HG03460 (cell line): ENCODE results near the gene ADAM8.
"Not testable (repeated sequence)": the region's sequence is repeated elsewhere in the genome, so short reads cannot be mapped to it uniquely, and the experiment has no call there.

Experiments
- ATAC-seq: cut with Tn5 transposase; IDR thresholded peaks from one replicate; pipeline ENCODE4 v1.9.1; 2021; ENCODE audit not compliant: unreplicated experiment

Gene ADAM8

GRCh38 chr10:133269367-133269766 lies 7.3 kb downstream of the ADAM8 start:
- no peak for ATAC-seq

GRCh38 chr10:133268532-133268931 lies 8.1 kb downstream of the ADAM8 start:
- no peak for ATAC-seq

DNA sequence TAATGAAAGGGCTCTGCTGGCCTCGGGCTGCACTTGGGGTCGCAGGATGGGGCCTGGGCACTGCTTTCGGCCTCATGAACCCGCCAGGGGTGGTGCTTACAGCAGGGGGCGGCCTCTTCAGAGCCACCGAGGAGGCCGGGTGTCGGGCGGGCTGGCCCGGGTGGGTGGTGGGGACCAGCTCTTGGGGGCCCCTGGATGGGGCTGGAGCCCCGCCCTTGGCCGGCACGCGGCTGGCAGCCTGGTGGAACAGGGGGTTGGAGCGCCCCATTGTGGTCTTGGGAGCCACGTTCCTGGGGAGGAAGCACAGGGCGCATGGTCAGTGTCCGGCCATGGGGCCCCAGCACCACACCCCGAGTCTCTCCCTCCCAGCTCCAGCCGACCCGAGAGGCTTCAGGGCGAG lies 8.8 kb downstream of the ADAM8 start:
- ATAC-seq: no peak

- ATAC-seq: no peak
These were observed 9.4 kb downstream of the ADAM8 start for GRCh38 chr10:133267293-133267692.

- no peak for ATAC-seq
These were observed 10.4 kb downstream of the ADAM8 start for GRCh38 chr10:133266056-133266795.

- ATAC-seq: not testable (repeated sequence)
These were observed 11.6 kb downstream of the ADAM8 start for GRCh38 chr10:133265052-133265451.

- no peak for ATAC-seq
These were observed 12.2 kb downstream of the ADAM8 start for GRCh38 chr10:133264461-133264860.

DNA sequence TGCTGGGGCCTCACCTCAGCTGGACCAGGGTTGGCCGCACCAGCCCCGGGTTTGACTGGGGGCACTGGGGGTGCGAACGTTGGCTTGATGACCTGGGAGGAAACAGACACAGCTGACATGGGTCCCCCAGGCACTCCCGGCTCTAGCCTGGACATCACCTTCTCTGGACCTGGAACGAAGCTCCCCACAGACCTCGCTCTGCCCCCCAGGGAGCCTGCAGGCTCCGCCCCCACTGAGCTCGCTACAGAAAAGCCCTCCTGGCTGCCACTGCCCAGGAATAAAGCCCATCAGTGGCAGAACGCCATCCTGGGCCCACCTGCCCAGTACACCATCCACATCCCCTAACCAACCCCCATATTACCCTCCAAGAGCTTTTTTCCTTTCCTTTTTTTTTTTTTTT lies 13.0 kb downstream of the ADAM8 start:
- no peak for ATAC-seq

DNA sequence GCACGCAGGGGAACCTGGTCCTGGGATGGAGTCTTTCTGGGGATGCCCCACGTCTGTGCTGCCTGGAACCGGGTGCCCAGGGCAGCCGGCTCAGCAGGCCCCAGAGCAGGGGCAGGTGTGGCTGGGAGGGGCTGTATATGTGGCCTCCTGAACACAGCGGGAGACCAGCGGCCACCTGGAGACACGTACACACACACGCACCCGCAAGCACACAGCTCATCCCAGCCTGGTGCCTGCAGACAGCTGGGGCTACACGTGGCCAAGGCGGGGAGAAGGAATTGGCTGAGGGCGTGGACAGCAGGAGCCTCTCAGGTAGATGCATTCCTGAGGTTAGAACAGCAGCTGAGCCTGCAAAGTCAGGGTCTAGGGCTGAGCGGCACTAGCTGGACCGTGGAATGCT lies 14.0 kb downstream of the ADAM8 start:
- ATAC-seq: no peak

DNA sequence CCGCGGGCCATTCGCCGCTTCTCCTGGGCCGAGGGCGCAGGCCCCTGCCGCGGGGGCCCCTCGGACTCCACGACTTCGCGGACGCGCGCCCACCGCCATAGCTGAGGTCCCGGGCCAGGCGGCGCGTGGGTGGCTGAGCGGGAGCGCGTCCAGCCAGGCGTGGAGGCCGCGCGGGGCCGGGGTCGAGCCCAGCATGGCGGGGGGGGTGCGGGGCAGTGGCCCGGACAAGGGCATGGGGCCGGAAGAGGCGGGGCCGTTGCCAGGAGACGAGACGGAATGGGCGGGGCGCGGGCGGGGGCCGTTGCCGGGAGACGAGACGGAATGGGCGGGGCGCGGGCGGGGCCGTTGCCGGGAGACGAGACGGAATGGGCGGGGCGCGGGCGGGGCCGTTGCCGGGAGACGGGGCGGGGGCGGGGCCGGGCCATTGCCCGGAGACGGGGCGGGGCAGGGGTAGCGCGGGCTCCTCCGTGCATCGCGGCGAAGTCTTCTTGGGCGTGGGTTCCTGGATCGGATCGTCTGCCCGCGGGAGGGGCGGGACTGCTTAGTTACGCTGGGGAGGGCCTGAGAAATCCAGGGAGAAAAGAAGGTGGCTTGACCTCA lies 14.8 kb downstream of the ADAM8 start:
- peak; percentile 47 for ATAC-seq

DNA sequence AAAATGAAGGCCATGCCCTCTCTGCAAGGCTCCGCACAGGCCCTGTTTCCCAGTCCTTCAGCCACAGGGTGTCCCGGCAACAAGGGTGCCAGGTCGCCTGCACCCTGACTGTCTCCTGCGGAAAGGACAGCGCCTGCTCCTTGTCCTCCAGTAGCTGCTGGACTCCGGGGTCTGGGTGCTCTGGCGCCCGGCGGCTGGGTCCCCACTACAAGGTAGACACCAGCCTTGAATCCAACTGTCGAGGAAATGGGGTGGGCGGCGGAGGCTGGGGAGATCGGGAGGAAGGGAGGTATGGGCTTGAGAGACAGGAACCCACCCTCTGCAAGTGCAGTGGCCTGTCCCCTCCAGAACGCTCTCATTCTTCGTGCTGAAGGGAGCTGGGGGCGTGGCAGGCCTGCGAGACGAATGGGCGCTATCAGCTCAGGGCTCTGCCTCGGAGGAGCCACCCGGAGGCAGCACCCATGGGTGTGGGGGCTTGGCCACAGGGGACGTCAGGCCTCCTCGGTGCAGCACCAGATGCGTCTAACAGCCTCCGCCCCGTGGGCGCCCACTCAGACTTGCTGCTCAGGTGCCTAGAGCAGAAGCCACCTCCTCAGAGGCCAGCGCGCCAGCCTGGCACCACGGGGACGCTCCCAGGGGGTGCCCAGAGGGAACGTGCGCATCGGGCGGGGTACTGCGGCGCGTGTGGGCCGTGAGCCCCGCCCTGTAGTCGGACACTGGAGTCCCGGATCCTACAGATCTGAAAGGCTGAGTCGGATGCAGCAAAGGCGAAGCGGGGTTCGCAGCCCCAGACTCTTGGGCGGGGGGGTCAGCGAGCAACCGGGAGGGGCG lies 15.6 kb downstream of the ADAM8 start:
- peak; percentile 44 for ATAC-seq

- no peak for ATAC-seq
These were observed 17.1 kb downstream of the ADAM8 start for GRCh38 chr10:133259602-133259989.

DNA sequence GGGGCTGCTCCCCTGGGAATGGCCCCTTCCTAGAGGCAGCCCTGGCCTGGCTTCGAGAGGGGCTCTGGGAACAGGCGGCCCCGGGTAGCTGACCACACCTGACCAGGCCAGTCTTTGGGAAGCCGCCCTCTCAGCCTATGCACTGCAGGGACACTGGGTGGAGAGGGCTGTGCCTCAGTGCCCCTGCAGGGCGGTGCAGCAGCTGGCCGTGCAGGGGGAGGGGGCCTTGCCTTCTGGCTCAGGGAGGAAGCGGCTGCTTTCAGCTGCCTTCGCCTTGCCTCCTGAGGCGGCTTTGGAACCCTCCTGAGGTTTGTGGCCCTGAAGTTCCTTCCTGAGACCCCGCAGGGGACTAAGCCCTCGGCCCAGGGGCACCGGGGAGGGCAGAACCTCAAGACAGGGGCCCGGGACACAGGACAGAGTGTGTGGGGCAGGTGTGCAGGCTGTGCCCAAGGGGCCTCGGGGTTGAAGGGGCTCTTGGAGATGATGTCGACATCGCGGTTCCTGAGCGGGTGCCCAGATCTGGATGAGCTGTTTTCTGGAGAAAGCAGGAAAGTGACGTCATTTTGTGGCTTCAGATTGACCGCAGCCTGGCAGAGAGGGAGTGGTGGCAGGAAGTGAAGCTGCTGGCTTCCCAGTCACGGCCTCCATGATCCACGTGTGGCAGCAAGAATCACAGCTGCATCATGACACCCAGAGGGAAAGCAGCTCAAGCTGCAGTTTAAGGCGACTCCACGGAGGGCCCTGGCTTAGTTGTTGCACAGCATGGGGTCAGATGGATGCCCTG lies 17.7 kb downstream of the ADAM8 start:
- no peak for ATAC-seq

GRCh38 chr10:133258066-133258817 lies 18.4 kb downstream of the ADAM8 start:
- no peak for ATAC-seq

GRCh38 chr10:133257489-133258065 lies 19.1 kb downstream of the ADAM8 start:
- no peak for ATAC-seq

DNA sequence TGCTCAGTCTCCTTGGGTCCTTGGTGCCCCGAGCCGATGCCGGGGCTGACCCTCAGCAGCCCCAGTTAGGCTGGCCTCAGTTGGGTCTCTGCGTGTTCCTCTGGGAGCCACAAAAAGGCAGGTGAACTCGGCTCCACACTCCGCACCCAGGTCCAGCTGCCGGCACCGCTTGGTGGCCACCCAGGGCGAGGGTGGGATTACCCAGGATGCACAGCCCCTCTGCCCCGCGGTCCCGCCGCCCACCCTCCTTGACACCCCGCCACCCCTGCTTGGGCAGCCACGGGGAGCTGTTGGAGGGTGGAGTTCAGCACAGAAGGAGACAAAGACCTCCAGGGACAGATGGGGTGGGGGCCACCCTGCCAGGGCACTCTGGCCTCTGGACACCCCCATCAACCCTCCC lies 21.3 kb downstream of the ADAM8 start:
- no peak for ATAC-seq

GRCh38 chr10:133254421-133255120 lies 22.1 kb downstream of the ADAM8 start:
- ATAC-seq: no peak

DNA sequence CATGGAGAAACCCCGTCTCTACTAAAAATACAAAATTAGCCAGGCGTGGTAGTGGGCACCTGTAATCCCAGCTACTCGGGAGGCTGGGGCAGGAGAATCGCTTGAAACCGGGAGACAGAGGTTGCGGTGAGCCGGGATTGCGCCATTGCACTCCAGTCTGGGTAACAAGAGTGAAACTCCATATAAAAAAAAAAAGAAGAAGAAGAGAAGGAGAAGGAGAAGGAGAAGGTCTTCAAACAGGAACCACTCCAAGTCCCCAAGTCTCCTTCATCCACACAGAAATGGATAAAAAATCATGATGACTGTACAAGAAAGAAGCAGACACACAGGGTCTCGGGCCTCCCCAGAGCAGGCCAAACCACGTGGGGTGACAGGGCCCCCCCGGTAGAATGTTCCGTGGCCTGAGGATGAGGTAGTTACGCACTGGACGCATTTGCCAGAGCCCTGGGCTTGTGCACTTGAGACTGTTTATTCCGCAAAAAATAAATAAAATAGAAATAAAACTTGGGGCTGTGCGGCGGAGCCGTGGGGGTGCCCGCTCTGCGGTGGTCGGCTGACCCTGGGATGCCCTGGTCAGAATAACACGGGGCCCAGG lies 23.2 kb downstream of the ADAM8 start:
- no peak for ATAC-seq

- no peak for ATAC-seq
These were observed 24.5 kb downstream of the ADAM8 start for GRCh38 chr10:133252223-133252552.
